GM12873 (cell line): Measurements from ENCODE around the gene CUBN.

Source experiments
- TF ChIP-seq, protein P1 (sequence below): IDR thresholded peaks from 2 replicates; pipeline ENCODE4 v1.5.1; 2012; ENCODE audit warnings: low read depth, mild to moderate bottlenecking, moderate library complexity, low read length, control low read depth; ENCODE audit not compliant: insufficient read depth; ENCODE audit errors: missing control alignments

The CUBN gene

DNA sequence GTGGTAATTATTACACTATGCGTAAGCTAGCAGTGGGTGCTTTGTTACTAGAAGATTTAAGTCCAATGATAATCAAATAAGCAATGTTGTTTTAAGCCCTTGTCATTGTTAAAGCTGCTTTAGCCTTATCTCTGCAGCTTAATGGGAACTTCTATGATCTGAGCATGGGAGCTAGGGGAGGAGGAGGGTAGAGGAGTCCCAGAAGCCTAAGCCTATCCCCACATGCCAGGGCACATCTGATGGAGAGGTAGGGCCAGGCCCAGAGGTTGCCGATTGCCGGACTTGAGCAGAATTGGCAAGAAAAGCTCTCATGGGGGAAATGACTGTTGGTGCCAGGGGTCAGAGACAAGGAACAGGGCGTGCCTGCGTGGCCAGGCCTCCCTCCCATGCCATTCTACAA is 13.4 kb downstream of the CUBN start:
- TF ChIP-seq, protein P1, sequence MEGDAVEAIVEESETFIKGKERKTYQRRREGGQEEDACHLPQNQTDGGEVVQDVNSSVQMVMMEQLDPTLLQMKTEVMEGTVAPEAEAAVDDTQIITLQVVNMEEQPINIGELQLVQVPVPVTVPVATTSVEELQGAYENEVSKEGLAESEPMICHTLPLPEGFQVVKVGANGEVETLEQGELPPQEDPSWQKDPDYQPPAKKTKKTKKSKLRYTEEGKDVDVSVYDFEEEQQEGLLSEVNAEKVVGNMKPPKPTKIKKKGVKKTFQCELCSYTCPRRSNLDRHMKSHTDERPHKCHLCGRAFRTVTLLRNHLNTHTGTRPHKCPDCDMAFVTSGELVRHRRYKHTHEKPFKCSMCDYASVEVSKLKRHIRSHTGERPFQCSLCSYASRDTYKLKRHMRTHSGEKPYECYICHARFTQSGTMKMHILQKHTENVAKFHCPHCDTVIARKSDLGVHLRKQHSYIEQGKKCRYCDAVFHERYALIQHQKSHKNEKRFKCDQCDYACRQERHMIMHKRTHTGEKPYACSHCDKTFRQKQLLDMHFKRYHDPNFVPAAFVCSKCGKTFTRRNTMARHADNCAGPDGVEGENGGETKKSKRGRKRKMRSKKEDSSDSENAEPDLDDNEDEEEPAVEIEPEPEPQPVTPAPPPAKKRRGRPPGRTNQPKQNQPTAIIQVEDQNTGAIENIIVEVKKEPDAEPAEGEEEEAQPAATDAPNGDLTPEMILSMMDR, result no peak

DNA sequence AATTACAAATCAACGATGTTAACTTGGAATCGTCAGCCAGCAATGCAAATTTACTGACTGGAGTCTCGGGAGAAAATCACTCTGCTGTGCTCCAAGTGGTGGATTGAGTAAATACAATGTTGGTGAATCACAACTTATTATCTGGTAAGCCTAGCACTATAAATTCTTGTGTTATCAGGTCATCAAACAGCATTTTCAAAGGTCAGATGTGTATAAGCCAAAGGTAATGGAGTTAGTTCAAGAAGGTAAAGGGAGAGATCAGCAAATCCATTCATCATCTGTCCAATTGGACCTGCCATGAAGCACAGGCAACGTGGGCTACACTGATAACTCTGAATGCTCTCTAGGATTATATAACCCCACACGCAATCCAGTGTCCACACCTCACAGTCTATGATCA is 13.9 kb downstream of the CUBN start:
- TF ChIP-seq, protein P1, result no peak

DNA sequence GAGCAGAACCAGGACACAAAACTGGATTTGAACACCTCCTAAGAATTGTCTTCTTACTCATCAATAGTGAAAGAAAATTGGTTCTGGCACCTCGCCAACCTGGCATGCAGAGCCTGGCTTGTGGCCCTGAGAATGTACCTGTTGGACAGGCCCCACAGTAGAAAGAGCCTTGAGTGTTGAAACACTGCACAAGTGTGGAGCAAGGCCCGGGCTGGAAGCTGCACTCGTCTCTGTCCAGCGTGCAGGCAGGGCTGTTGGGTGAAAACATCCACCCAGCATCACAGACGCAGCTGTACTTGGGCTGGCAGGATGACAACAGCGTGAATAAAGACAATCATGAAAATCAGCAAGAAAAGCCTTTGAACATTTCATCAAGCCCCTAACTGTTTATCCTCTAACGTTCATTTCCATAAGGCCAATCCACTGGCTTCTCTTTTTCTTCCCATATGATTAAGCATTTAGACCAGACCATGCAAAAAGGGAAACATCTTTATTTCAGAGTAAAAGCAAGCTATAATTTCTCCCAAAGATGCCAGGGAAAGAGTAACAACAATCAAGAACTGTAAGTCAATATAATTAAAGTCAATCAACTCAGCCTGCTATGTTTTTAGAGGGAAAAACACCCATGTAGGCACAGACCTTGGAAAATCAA is 15.6 kb downstream of the CUBN start:
- TF ChIP-seq, protein P1, result no peak

DNA sequence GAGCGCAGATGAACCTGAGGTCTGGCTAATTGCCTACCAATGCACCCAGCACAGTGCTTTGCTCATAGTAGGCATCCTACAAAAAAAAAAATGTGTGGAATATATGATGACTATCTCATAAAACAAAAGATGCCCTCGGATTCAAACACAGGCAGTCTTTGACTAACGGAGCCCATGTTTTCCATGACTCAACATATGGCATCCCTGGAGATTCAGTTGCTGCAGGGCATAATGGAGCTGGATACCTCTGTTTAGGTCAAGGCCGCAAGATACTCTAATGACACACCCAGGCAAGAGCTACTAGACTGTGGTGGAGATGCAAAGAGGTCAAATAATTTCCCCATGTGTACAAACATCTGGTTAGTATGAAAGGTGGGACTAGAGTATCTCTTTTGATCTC is 16.3 kb downstream of the CUBN start:
- TF ChIP-seq, protein P1, result no peak

DNA sequence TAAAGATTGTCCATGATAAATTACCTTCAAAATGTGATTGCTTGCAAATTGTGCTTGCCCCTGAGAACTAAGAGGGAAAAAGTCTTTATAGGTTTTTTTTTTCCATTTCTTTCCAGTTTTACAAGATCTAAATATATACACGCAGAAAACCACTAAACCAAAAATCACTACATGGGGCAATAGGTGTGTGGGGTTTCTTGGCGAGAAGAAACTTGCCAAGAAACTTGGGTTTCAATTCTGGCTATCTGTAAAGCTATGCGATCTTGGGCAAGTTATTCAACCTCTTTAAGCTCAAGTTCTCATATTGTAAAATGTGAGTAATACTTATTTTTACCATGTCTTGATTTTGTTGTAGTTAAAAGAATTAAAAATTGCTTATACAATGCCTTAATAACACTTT is 17.0 kb downstream of the CUBN start:
- TF ChIP-seq, protein P1, result no peak

DNA sequence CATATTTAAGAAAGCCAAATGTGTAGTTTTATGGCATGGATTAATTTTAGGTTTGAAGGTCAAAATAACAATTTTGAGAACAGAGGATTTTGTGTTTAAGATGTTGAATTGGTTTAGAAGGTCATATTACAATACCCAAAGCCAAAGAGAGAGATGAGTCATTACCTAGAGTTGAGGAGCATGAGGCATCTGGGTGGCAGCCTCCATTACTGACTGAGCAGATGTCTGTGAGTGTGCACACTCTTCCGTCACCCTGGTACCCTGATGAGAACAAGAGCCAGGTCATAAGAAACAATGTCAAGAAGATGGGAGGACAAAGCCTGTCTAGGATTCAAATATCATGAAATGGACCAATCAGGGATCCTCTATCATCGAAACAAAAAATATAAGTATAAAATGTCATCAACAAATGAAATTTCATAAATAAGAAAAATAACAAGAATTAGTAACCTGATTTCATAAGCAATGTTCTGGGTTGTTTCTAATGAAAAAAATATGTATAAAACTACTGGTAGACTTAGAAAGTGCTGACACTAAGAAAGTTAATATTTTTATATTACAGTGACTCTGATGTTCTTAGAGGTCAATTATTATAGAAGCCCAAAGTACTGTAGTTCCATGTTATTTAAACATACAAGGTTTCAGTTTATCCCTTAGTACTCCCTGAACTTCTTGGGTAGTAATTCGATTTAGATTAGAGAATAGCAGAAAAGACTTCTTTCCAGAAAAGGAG is 20.0 kb downstream of the CUBN start:
- TF ChIP-seq, protein P1, result no peak

DNA sequence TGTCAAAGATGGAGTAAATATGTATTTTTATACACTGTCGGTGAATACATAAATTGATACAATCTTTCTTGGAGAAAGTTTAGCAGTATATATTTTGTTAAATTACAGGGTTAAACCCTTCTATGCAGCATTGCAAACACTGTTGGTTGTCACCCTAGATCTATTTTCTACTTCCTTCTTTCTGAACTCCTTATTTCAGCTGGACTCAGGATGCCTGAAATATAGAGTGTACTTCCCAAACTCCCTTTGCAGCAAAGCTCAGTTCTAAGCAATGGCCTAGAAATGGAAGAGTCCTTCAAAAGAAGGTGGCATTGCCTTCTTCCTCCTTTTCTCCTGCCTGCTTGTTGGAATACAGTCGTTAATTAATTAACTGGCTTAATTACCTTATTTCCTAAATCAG is 20.6 kb downstream of the CUBN start:
- TF ChIP-seq, protein P1, result no peak
